Endothelial cell of umbilical vein (primary cell): ENCODE data around the gene RPS27L. TPM values are rescaled to one million over a fixed set of nuclear protein-coding genes. Genes with fewer than 3 reads are reported as not detected.

Experiments used
- BruUV-seq: library from RNA; stranded (reverse); fragments of 400-500 nt; replicated peaks from 2 replicates; lab custom pipeline; 2021; lab: Mats Ljungman, UMichigan
- CTCF ChIA-PET: fragments of 300-600, 350-600 bp; sonication (Branson Sonifier 250); formaldehyde crosslinking; loops from one replicate; lab custom pipeline; 2021; ENCODE audit warnings: antibody characterized with exemption, inconsistent platforms; lab: Charles Lee
- POLR2A ChIA-PET: fragments of 300-600, 350-600 bp; sonication (Branson Sonifier 250); formaldehyde crosslinking; loops from one replicate; lab custom pipeline; 2021; ENCODE audit warnings: antibody characterized with exemption, inconsistent platforms; lab: Charles Lee
- DNase-seq: peaks from one replicate; pipeline ENCODE4 v3.0.0-alpha.2; 2011; ENCODE audit warnings: low read depth, low spot score
- FAIRE-seq: peaks from 2 replicates; lab custom pipeline; 2011; peaks lifted over from hg19 to GRCh38; lab: Jason Lieb, UNC
- H2AFZ ChIP-seq: 2 replicates; pipeline ENCODE4 v1.6.0; 2012; ENCODE audit warnings: low read depth, low read length, control low read depth, inconsistent platforms
- H3K27ac ChIP-seq: 2 replicates; pipeline ENCODE4 v1.5.1; 2011; ENCODE audit warnings: low read depth, mild to moderate bottlenecking, control low read depth, low read length, moderate library complexity; ENCODE audit not compliant: insufficient read depth
- H3K27me3 ChIP-seq, 2 experiments: 2 replicates each; pipeline versions ENCODE4 v1.6.0 to v1.6.1; 2011; ENCODE audit warnings: low read length in 2 of 2, mixed read lengths in 1 of 2; ENCODE audit not compliant: control insufficient read depth in 2 of 2, insufficient read depth in 2 of 2
- H3K36me3 ChIP-seq, 2 experiments: 2 replicates in 1 of 2; 3 replicates in 1 of 2; pipeline ENCODE4 v1.5.1; 2011; ENCODE audit warnings: low read length in 2 of 2, mild to moderate bottlenecking in 1 of 2, moderate library complexity in 1 of 2; ENCODE audit not compliant: control insufficient read depth in 2 of 2, insufficient read depth in 2 of 2; ENCODE audit errors: extremely low read depth in 1 of 2
- H3K4me1 ChIP-seq: 3 replicates; pipeline ENCODE4 v1.5.1; 2011; ENCODE audit warnings: mild to moderate bottlenecking, low read length; ENCODE audit not compliant: control insufficient read depth, insufficient read depth; ENCODE audit errors: extremely low read depth
- H3K4me2 ChIP-seq: 2 replicates; pipeline ENCODE4 v1.6.1; 2011; ENCODE audit warnings: low read length, control low read depth, mixed read lengths; ENCODE audit not compliant: insufficient read depth
- H3K4me3 ChIP-seq, 3 experiments: fragments of 200-600 bp in 1 of 3; sonication (generic), shearing (Covaris generic) in 1 of 3; replicated peaks in 1 of 3; 2 replicates each; pipeline ENCODE4 v1.5.1; 2011 to 2016; ENCODE audit warnings: control low read depth in 3 of 3, low read length in 3 of 3, mild to moderate bottlenecking in 2 of 3, inconsistent platforms in 1 of 3, low read depth in 1 of 3, moderate library complexity in 1 of 3; ENCODE audit not compliant: insufficient read depth in 1 of 3
- H3K79me2 ChIP-seq: 2 replicates; pipeline ENCODE4 v1.6.0; 2012; ENCODE audit warnings: low read length, inconsistent platforms; ENCODE audit not compliant: control insufficient read depth, insufficient read depth
- H3K9ac ChIP-seq: replicated peaks from 2 replicates; pipeline ENCODE3; 2011; ENCODE audit warnings: low read length, control low read depth; ENCODE audit not compliant: insufficient read depth; ENCODE audit errors: extremely low read depth
- H3K9me1 ChIP-seq: replicated peaks from 3 replicates; pipeline ENCODE4 v1.6.0; 2011; ENCODE audit warnings: mild to moderate bottlenecking, low read length; ENCODE audit not compliant: control insufficient read depth, insufficient read depth; ENCODE audit errors: extremely low read depth
- H3K9me3 ChIP-seq: replicated peaks from 2 replicates; pipeline ENCODE4 v1.5.1; 2012; ENCODE audit warnings: low read length, inconsistent platforms; ENCODE audit not compliant: control insufficient read depth, insufficient read depth
- H4K20me1 ChIP-seq: replicated peaks from 2 replicates; pipeline ENCODE3; 2011; ENCODE audit warnings: mild to moderate bottlenecking, low read length; ENCODE audit not compliant: control insufficient read depth, insufficient read depth; ENCODE audit errors: extremely low read depth
- CTCF ChIP-seq, 2 donors: IDR thresholded peaks; 1 replicate in 1 of 2; 2 replicates in 1 of 2; pipeline ENCODE4 v1.5.1; 2011; ENCODE audit warnings: low read length in 2 of 2, mild to moderate bottlenecking in 2 of 2, moderate library complexity in 2 of 2, control low read depth in 1 of 2, inconsistent platforms in 1 of 2, low read depth in 1 of 2; ENCODE audit not compliant: insufficient read depth in 1 of 2; ENCODE audit errors: extremely low read depth in 1 of 2
- EZH2 ChIP-seq: IDR thresholded peaks from 2 replicates; pipeline ENCODE4 v1.6.1; 2012; ENCODE audit warnings: borderline replicate concordance, low read depth, mild to moderate bottlenecking, moderate library complexity, low read length, inconsistent platforms; ENCODE audit not compliant: severe bottlenecking
- FOS ChIP-seq: IDR thresholded peaks from 2 replicates; pipeline ENCODE4 v1.6.1; 2011; ENCODE audit warnings: mild to moderate bottlenecking, low read length, moderate library complexity, borderline replicate concordance; ENCODE audit not compliant: insufficient read depth
- GATA2 ChIP-seq: IDR thresholded peaks from 2 replicates; pipeline ENCODE4 v1.7.0; 2011; ENCODE audit warnings: low read depth, mild to moderate bottlenecking, moderate library complexity, mixed read lengths, low read length; ENCODE audit not compliant: insufficient read length, insufficient read depth
- MAX ChIP-seq: IDR thresholded peaks from 2 replicates; pipeline ENCODE4 v1.6.1; 2011; ENCODE audit not compliant: insufficient read depth, insufficient read length
- MYC ChIP-seq: IDR thresholded peaks from one replicate; pipeline ENCODE4 v1.6.1; 2011; ENCODE audit warnings: mild to moderate bottlenecking, low read depth, low read length
- POLR2A ChIP-seq: IDR thresholded peaks from 2 replicates; pipeline ENCODE4 v1.6.1; 2012; ENCODE audit warnings: low read depth, mild to moderate bottlenecking, control low read depth, low read length
- dilution Hi-C: fragments of 300-500 bp; cut with MboI; formaldehyde crosslinking; loops from one replicate; pipeline ENCODE4 v1.15.0; 2019; ENCODE audit warnings: low sequenced_read_pairs; ENCODE audit not compliant: extremely low pct_ligation_motif_present
- intact Hi-C: fragments of 100-400 bp; cut with micrococcal nuclease; formaldehyde crosslinking; loops from one replicate; pipeline ENCODE4 v1.10.0; 2022
- polyA plus RNA-seq, 4 experiments: library from polyadenylated mRNA; depleted of rRNA in 3 of 4; stranded (reverse) in 3 of 4; unstranded in 1 of 4; fragments of >200 nt; gene quantifications; 2 replicates each; pipeline versions ENCODE4 v1.2.1 to v1.2.3, GENCODE V29; 2011 to 2012; ENCODE audit warnings: missing spikeins in 1 of 4
- total RNA-seq: library from RNA; stranded (reverse); gene quantifications from 2 replicates; pipeline ENCODE4 v1.2.3, GENCODE V29; 2021

The RPS27L gene
- total and polyA plus RNA-seq, 2 donors (not counting 3 experiments of a cell fraction or from before 2014, with no cell fraction given): 163 to 345 TPM

- Histone ChIP-seq H3K36me3 (no peaks in the 10 kb centered on the region), H3K4me1 (peaks cover 17% of the 10 kb centered on the region), H3K79me2 (peaks cover 88% of the 10 kb centered on the region), H2AFZ (no peak overlapping the region), H3K27ac (no peak overlapping the region), H3K9ac (no peak overlapping the region), H3K4me3 (no peak overlapping the region), H3K9me1 (no peaks in the 10 kb centered on the region), H3K4me2 (no peak overlapping the region), H3K27me3 (no peaks in the 10 kb centered on the region), H3K9me3 (no peaks in the 10 kb centered on the region), H4K20me1 (no peaks in the 10 kb centered on the region)
- intact Hi-C loops (no loop called here), dilution Hi-C loops (no loop called here)
- ChIA-PET CTCF (no interaction called here), POLR2A (no interaction called here)
- FAIRE-seq: no peak
- TF ChIP-seq GATA2: no peak
- no peak for TF ChIP-seq MAX
- no peak for TF ChIP-seq EZH2
- no peak for TF ChIP-seq MYC
- TF ChIP-seq CTCF (IDR thresholded peaks at IDR 0.05; ENCODE audit: extremely low read depth in 1 of 2, insufficient read depth in 1 of 2, low read depth in 1 of 2, low read length in 2 of 2): no peak
- TF ChIP-seq POLR2A: no peak
- TF ChIP-seq FOS: no peak
- no TSS peak for BruUV-seq
- no peak for DNase-seq
Observed at GRCh38 chr15:63197626-63198025, 40.3 kb upstream of the RPS27L start.
